ENCODE data around the gene SMCHD1.
"Not testable (repeated sequence)": the region's sequence is repeated elsewhere in the genome, so short reads cannot be mapped to it uniquely, and the experiment has no call there.

SMCHD1 gene

DNA sequence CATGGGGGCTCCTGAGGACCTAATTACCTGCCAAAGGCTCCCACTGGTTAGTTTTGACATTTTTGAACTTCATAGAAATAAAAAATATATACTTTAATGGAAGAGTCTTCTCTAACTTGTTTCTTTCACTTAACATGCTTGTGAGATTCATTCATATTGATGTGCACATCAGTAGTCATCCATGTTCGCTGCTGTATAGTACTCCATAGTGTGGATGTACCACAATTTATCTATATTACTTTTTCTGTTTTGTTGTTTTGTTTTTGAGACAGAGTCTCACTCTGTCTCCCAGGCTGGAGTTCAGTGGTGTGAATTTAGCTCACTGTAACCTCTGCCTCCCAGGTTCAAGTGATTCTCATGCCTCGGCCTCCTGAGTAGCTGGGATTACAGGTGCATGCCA is 168.4 kb downstream of the SMCHD1 start:
- no peak for DNase-seq

- DNase-seq: no peak
Observed at GRCh38 chr18:2824865-2825264, 169.3 kb downstream of the SMCHD1 start.

- no peak for DNase-seq
Observed at GRCh38 chr18:2825613-2826175, 170.2 kb downstream of the SMCHD1 start.

GRCh38 chr18:2826581-2826980 is 171.1 kb downstream of the SMCHD1 start:
- DNase-seq: no peak

- no peak for DNase-seq
Observed at GRCh38 chr18:2827061-2827460, 171.5 kb downstream of the SMCHD1 start.

DNA sequence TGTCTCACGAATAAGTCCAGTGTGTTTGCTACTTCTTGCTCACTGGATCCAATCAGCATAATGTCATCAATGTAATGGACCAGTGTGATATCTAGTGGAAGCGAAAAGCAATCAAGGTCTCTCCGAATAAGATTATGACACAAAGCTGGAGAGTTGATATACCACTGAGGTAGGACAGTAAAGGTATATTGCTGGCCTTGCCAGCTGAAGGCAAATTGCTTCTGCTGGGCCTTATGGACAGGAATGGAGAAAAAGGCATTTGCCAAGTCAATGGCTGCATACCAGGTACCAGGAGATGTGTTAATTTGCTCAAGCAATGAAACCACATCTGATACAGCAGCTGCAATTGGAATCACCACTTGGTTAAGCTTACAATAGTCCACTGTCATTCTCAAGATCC is 180.6 kb downstream of the SMCHD1 start:
- DNase-seq: not testable (repeated sequence)

DNA sequence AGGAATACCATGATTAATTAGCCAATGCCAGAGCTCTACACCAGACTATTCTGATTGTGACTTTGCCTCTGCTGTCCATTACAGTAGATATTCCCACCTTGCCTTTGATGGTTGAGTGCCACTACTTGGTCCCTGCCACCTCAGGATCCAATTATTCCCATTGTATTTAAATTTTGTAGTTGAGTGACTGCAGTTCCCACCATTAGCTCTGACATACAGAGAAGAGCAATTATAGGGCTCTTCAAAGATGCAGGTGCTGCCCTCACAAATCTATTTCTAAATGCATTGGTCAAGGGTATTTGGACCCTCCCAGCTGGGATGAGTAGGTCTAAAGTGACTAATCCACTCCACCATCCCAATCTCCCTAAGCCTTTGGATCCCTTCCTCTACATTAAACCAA is 181.8 kb downstream of the SMCHD1 start:
- DNase-seq: not testable (repeated sequence)

DNA sequence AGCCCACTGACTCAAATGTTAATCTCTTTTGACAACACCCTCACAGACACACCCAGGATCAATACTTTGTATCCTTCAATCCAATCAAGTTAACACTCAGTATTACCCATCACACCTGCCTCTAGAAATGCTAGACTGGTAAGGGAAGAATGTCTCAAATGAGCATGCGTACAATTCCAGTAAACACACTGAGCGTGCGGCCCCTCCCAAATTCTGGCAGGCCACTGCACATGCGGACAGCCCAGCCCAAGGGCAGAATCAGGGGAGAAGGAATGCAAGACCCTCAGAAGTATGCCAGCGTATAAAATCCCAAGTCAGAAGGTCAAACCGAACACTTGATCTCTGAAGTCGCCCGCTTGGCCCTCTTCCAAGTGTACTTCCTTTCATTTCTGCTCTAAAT is 183.7 kb downstream of the SMCHD1 start:
- no peak for DNase-seq

- no peak for DNase-seq
Observed at GRCh38 chr18:2840521-2840920, 185.0 kb downstream of the SMCHD1 start.

GRCh38 chr18:2843146-2843545 is 187.6 kb downstream of the SMCHD1 start:
- DNase-seq: no peak

DNA sequence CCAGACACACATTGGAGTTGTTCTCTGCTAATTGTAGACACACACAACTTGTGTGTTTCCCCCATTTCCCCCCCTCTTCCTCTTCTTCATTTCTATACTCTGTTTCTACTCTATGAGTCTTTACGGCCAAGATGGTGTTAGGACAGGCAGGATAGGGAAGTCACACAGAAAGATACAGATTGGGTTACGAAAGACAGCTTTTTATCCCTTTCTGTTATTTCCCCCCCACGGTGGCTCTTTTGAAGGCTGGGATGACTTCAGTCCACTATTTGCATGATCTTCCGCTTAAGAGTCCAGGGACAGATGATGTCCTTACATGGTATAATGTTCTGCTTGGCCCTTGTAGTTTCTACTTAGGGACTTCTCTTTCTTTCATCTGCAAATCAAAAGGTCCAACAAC is 189.6 kb downstream of the SMCHD1 start:
- no peak for DNase-seq

- DNase-seq: no peak
Observed at GRCh38 chr18:2846636-2847316, 191.2 kb downstream of the SMCHD1 start, which contains the start of gene EMILIN2. Gene EMILIN2, plus strand, starts transcription at chr18:2847006. Its CDS starts 183 bp downstream, at chr18:2847189.

GRCh38 chr18:2847317-2848246 is 192.1 kb downstream of the SMCHD1 start:
- no peak for DNase-seq

DNA sequence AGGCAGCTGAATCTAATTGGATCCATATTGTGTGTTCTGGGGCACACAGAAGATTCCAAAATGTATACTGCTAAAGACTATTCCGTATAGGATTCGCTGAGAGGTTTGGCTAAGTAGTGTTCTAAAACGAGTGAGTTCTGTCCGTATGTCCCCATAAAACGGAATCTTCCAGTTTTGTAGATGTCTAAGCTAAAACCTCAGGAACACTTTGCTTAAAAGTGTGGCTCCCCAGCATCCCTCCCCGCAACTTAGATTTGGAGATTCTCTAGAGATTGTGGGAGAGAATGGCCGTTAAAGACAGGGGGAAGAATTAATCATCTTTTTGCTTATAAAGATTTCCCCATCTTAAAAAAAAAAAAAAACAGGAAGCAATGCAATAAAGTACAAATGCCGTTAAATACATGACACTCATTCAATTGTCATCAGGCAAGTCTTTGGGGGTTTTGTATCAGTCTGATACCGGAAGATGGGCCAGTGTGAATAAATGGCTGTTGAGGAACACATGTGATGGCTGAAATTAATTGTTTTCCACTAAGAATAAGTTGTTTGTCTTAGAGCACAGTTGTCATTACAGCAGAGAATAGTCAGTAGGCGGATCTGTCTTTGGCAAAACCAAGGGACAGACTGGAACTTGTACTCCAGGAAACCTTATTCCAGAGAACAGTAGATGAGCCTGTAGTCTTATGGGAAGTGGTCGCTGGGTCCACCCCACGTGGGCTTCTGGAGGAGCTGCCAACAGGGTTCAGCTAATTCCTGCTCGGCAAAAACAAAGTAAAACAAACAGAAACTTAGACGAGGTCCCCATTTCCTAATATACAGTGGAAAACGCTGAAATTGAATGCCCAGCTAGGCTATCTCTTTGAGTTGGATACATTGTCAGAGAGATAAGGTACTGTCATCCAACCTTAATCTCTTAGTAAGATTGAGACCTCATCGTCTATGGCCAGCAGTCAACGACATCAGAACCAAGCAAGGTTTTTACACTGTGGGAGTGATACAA is 193.0 kb downstream of the SMCHD1 start:
- no peak for DNase-seq

GRCh38 chr18:2850816-2851215 is 195.3 kb downstream of the SMCHD1 start:
- DNase-seq: no peak

GRCh38 chr18:2851771-2852170 is 196.2 kb downstream of the SMCHD1 start:
- DNase-seq: no peak

DNA sequence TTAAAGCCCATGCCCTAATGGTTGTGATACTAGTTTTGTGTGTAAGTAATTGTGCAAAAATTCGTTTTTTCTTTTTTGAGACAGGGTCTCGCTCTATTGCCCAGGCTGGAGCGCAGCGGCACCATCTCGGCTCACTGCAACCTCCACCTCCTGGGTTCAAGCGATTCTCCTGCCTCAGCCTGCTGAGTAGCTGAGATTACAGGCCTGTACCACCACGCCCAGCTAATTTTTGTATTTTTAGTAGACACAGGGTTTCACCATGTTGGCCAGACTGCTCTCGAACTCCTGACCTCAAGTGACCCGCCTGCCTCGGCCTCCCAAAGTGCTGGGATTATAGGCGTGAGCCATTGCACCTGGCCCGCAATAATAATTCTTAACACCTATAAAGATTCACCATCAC is 196.9 kb downstream of the SMCHD1 start:
- DNase-seq: not testable (repeated sequence)

DNA sequence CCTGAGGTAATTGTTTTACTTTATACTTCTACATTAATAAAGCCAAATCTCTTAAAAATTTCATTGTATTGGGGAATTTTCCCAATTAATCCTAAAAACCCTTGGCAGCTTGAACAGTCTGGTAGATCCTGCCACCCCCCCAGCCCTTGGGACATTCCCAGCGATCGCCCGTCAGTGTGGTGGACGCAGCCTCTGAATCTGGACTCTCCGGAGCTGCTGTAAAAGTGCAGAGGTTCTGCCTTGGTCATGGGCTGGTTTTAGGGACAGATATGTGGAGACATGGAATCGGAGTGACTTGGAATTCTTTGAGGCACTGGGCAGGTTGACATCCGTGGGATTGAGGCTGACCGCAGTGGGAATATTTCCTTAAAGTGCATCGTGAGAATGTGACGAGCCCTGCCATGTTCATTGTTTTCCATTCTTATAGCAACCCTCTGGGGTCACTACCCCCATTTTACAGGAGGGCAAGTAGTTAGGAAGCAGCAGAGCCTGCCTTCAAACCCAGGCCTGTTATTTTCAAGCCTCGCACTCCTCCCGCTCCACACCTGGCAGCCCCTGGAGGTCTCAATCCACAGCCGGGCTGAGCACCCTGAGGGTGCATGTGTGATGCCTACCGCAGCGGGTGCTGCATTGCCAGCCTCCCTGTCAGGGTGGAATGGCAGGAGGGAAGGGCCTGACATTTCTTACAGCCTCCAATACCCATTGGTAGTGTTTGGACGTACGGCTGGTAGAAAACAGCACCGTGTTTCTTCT is 197.8 kb downstream of the SMCHD1 start:
- DNase-seq: no peak

- no peak for DNase-seq
Observed at GRCh38 chr18:2853926-2854664, 198.6 kb downstream of the SMCHD1 start.

All from NCI-H1417 treated with DMSO at 0.1 percent for 48 hours (cell line).